H1 (cell line): ENCODE data around the gene KCNQ1. TPM values are rescaled to one million over a fixed set of nuclear protein-coding genes. Genes with fewer than 3 reads are reported as not detected.

Experiments
- CTCF ChIA-PET: fragments of 300-600 bp; sonication (Branson Sonifier 250); formaldehyde crosslinking; loops from one replicate; lab custom pipeline; 2021; ENCODE audit not compliant: partially characterized antibody; lab: Charles Lee
- POLR2A ChIA-PET: fragments of 300-600 bp; sonication (Branson Sonifier 250); formaldehyde crosslinking; loops from one replicate; lab custom pipeline; 2021; ENCODE audit warnings: inconsistent platforms; ENCODE audit not compliant: partially characterized antibody; lab: Charles Lee
- DNase-seq, 2 experiments: peaks; one replicate each; pipeline versions ENCODE4 v3.0.0 to v3.0.0-alpha.2; 2010 to 2022; ENCODE audit warnings: low spot score in 2 of 2, low read depth in 1 of 2, mixed read lengths in 1 of 2
- FAIRE-seq: peaks from 2 replicates; lab custom pipeline; 2011; peaks lifted over from hg19 to GRCh38; lab: Jason Lieb, UNC
- H2AFZ ChIP-seq: 2 replicates; pipeline ENCODE4 v1.8.1; 2012; ENCODE audit warnings: low read length, inconsistent platforms
- H2AK5ac ChIP-seq: 2 replicates; pipeline ENCODE4 v1.6.1; 2013; ENCODE audit warnings: low read depth, low read length
- H2BK120ac ChIP-seq: replicated peaks from 2 replicates; pipeline ENCODE3; 2013; ENCODE audit warnings: low read depth, low read length, inconsistent platforms
- H2BK12ac ChIP-seq: 2 replicates; pipeline ENCODE4 v1.6.1; 2013; ENCODE audit warnings: low read depth, low read length
- H2BK15ac ChIP-seq: 2 replicates; pipeline ENCODE4 v1.6.1; 2013; ENCODE audit warnings: low read length
- H2BK20ac ChIP-seq: 2 replicates; pipeline ENCODE4 v1.6.1; 2013; ENCODE audit warnings: low read length
- H2BK5ac ChIP-seq: 2 replicates; pipeline ENCODE4 v1.6.1; 2013; ENCODE audit warnings: low read depth, low read length
- H3K14ac ChIP-seq: 2 replicates; pipeline ENCODE4 v1.6.1; 2013; ENCODE audit warnings: inconsistent platforms; ENCODE audit not compliant: insufficient read length
- H3K18ac ChIP-seq: 2 replicates; pipeline ENCODE4 v1.6.1; 2013; ENCODE audit warnings: low read length; ENCODE audit errors: extremely low read depth
- H3K23ac ChIP-seq: 2 replicates; pipeline ENCODE4 v1.6.1; 2013; ENCODE audit warnings: inconsistent platforms; ENCODE audit not compliant: insufficient read length
- H3K23me2 ChIP-seq: 2 replicates; pipeline ENCODE4 v1.6.1; 2013; ENCODE audit warnings: low read depth, low read length
- H3K27ac ChIP-seq: 2 replicates; pipeline ENCODE4 v1.6.1; 2011; ENCODE audit warnings: low read depth, low read length, inconsistent platforms
- H3K27me3 ChIP-seq, 4 experiments: replicated peaks in 1 of 4; 1 replicate in 1 of 4; 2 replicates in 3 of 4; pipeline versions ENCODE4 v1.6.1 to v1.8.1; 2011 to 2013; ENCODE audit warnings: low read length in 3 of 4, mild to moderate bottlenecking in 3 of 4, inconsistent platforms in 2 of 4, mixed read lengths in 2 of 4, moderate library complexity in 1 of 4; ENCODE audit not compliant: control insufficient read depth in 3 of 4, insufficient read depth in 3 of 4; ENCODE audit errors: extremely low read depth in 1 of 4
- H3K36me3 ChIP-seq, 4 experiments: 2 replicates each; pipeline versions ENCODE4 v1.6.1 to v1.8.1; 2011 to 2013; ENCODE audit warnings: mild to moderate bottlenecking in 4 of 4, low read length in 3 of 4, moderate library complexity in 2 of 4, control low read depth in 1 of 4, inconsistent platforms in 1 of 4; ENCODE audit not compliant: insufficient read depth in 4 of 4, control insufficient read depth in 2 of 4
- H3K4ac ChIP-seq: replicated peaks from 2 replicates; pipeline ENCODE3; 2013; ENCODE audit warnings: low read length, low read depth, mixed read lengths, inconsistent platforms; ENCODE audit not compliant: insufficient read length
- H3K4me1 ChIP-seq, 4 experiments: replicated peaks in 1 of 4; 1 replicate in 1 of 4; 2 replicates in 3 of 4; pipeline versions ENCODE4 v1.6.1 to v1.8.1; 2011 to 2013; ENCODE audit warnings: low read length in 3 of 4, inconsistent platforms in 2 of 4, mixed read lengths in 1 of 4; ENCODE audit not compliant: insufficient read depth in 4 of 4, control insufficient read depth in 3 of 4
- H3K4me2 ChIP-seq, 2 experiments: 2 replicates each; pipeline versions ENCODE4 v1.6.1 to v1.8.1; 2011 to 2013; ENCODE audit warnings: low read depth in 2 of 2, low read length in 2 of 2, control low read depth in 1 of 2, inconsistent platforms in 1 of 2, mild to moderate bottlenecking in 1 of 2; ENCODE audit not compliant: insufficient read depth in 1 of 2
- H3K4me3 ChIP-seq, 4 experiments: fragments of 200-600, 300-600 bp in 1 of 4; sonication (generic), shearing (Covaris generic), sonication (Bioruptor Twin) in 1 of 4; 2 replicates each; pipeline versions ENCODE4 v1.5.1 to v1.8.1; 2011 to 2016; ENCODE audit warnings: low read length in 4 of 4, low read depth in 3 of 4, control low read depth in 2 of 4, inconsistent platforms in 2 of 4, mild to moderate bottlenecking in 2 of 4, mixed read lengths in 1 of 4, moderate library complexity in 1 of 4; ENCODE audit not compliant: insufficient read depth in 2 of 4; ENCODE audit errors: extremely low read depth in 1 of 4
- H3K56ac ChIP-seq: replicated peaks from 2 replicates; pipeline ENCODE3; 2013; ENCODE audit warnings: low read depth, mild to moderate bottlenecking, mixed read lengths, low read length, inconsistent platforms; ENCODE audit not compliant: insufficient read length
- H3K79me1 ChIP-seq: 2 replicates; pipeline ENCODE4 v1.6.1; 2013; ENCODE audit warnings: low read depth, low read length, control low read depth
- H3K79me2 ChIP-seq, 2 experiments: 2 replicates each; pipeline versions ENCODE4 v1.6.1 to v1.8.1; 2012 to 2013; ENCODE audit warnings: low read length in 2 of 2, mild to moderate bottlenecking in 2 of 2, inconsistent platforms in 1 of 2; ENCODE audit not compliant: insufficient read depth in 2 of 2, control insufficient read depth in 1 of 2
- H3K9ac ChIP-seq, 4 experiments: replicated peaks in 1 of 4; 1 replicate in 1 of 4; 2 replicates in 3 of 4; pipeline versions ENCODE4 v1.6.1 to v1.8.1; 2011 to 2013; ENCODE audit warnings: low read depth in 3 of 4, low read length in 3 of 4, control low read depth in 2 of 4, mild to moderate bottlenecking in 2 of 4, moderate library complexity in 2 of 4, inconsistent platforms in 1 of 4; ENCODE audit errors: extremely low read depth in 1 of 4
- H3K9me3 ChIP-seq, 2 experiments: 2 replicates each; pipeline versions ENCODE4 v1.6.1 to v1.8.1; 2012 to 2013; ENCODE audit warnings: mild to moderate bottlenecking in 2 of 2, moderate library complexity in 2 of 2, control low read depth in 1 of 2, inconsistent platforms in 1 of 2, low read depth in 1 of 2, low read length in 1 of 2, mixed read lengths in 1 of 2; ENCODE audit not compliant: insufficient read depth in 2 of 2
- H4K20me1 ChIP-seq, 2 experiments: replicated peaks in 1 of 2; 2 replicates each; pipeline versions ENCODE3 to v1.8.1; 2011 to 2013; ENCODE audit warnings: inconsistent platforms in 2 of 2, low read length in 2 of 2, mild to moderate bottlenecking in 1 of 2; ENCODE audit not compliant: insufficient read depth in 2 of 2, control insufficient read depth in 1 of 2
- H4K5ac ChIP-seq: 2 replicates; pipeline ENCODE4 v1.6.1; 2013; ENCODE audit warnings: low read length, low read depth, mixed read lengths, inconsistent platforms; ENCODE audit not compliant: insufficient read length
- H4K8ac ChIP-seq: 2 replicates; pipeline ENCODE4 v1.8.0; 2013; ENCODE audit warnings: mild to moderate bottlenecking, moderate library complexity, low read length, inconsistent platforms; ENCODE audit not compliant: insufficient read depth; ENCODE audit errors: extremely low read depth
- H4K91ac ChIP-seq: replicated peaks from 2 replicates; pipeline ENCODE3; 2013; ENCODE audit warnings: low read length, mixed read lengths, inconsistent platforms; ENCODE audit not compliant: insufficient read length
- JUN ChIP-seq: IDR thresholded peaks from 2 replicates; pipeline ENCODE4 v1.6.1; 2011; ENCODE audit warnings: low read depth, mild to moderate bottlenecking, improper control_type of control experiment, low read length
- KDM1A ChIP-seq: fragments of 200-600, 300-600 bp; sonication (generic); IDR thresholded peaks from 2 replicates; pipeline ENCODE4 v1.7.1; 2016; ENCODE audit warnings: mild to moderate bottlenecking, low read length, borderline replicate concordance
- WGBS, 2 experiments: shearing (Covaris generic) in 1 of 2; methylation state at CpG; one replicate each; pipeline versions ENCODE4 v1.1.6 to v1.1.7; 2013 to 2015; ENCODE audit warnings: low lambda C conversion rate in 2 of 2, mixed read lengths in 2 of 2, inconsistent platforms in 1 of 2, low coverage in 1 of 2, missing lambda C conversion rate in 1 of 2; ENCODE audit not compliant: insufficient replicate concordance in 2 of 2, insufficient coverage in 1 of 2, insufficient read length in 1 of 2; ENCODE audit errors: extremely low coverage in 1 of 2, missing lambda C conversion rate in 1 of 2; 5-methylcytosine and 5-hydroxymethylcytosine counted together
- polyA plus RNA-seq, 7 experiments: library from polyadenylated mRNA; depleted of rRNA in 3 of 7; stranded (reverse) in 5 of 7; unstranded in 2 of 7; fragments of >200 nt in 5 of 7; fragments of 200-250 nt in 2 of 7; gene quantifications; 1 replicate in 5 of 7; 2 replicates in 1 of 7; 4 replicates in 1 of 7; pipeline versions ENCODE4 v1.2.1 to v1.2.3, GENCODE V29; 2011 to 2013; ENCODE audit warnings: missing spikeins in 2 of 7, mixed read lengths in 2 of 7
- total RNA-seq: library from RNA; stranded (reverse); fragmentation: NEBNext Ultra II Directional; extraction: Animal tissue kit (Norgen Biotek cat#: 25700); gene quantifications from 2 replicates; pipeline ENCODE4 v1.2.1, GENCODE V29; 2021

The KCNQ1 gene
- total and polyA plus RNA-seq, 2 of the 8 experiments (the other 6 are each of a cell fraction or from before 2014, with no cell fraction given), result 1.9 to 2.0 TPM

- WGBS, 2 experiments, result 87% methylated on average over 11 of the region's 11 CpGs; no CpG with 5 or more reads in 1 of the 2 experiments
- peaks cover 49 to 86% (median 80%) of the 10 kb centered on the region in 4 experiments for H3K27me3 ChIP-seq
These were observed 421.2 kb downstream of the KCNQ1 start for GRCh38 chr11:2865922-2866577.

More at GRCh38 chr11:2865922-2866577, 421.2 kb downstream of the KCNQ1 start:
- Histone ChIP-seq H2BK12ac (no peak overlapping the region), H2BK20ac (no peak overlapping the region), H3K23me2 (peaks cover 5% of the 10 kb centered on the region; the same call in 1 of the 2 replicates), H4K8ac (no peak overlapping the region), H3K56ac (no peak overlapping the region), H3K79me1 (no peaks in the 10 kb centered on the region), H2BK15ac (peak overlapping the region; percentile 65), H2BK5ac (no peak overlapping the region), H3K9me3 (peaks cover 8 to 10% of the 10 kb centered on the region in 2 experiments; a peak in 2 of 4 replicates), H3K4me2 (no peak overlapping the region), H3K36me3 (peaks cover 0 to 4% (median 0%) of the 10 kb centered on the region in 4 experiments; a peak in 1 of 8 replicates), H3K27ac (no peak overlapping the region), H3K4me3 (no peak overlapping the region), H4K91ac (no peak overlapping the region), H2BK120ac (no peak overlapping the region), H2AFZ (no peak overlapping the region), H4K5ac (no peak overlapping the region), H3K4me1 (peaks cover 4 to 43% (median 28%) of the 10 kb centered on the region in 4 experiments), H4K20me1 (no peaks in the 10 kb centered on the region), H3K4ac (no peak overlapping the region), H3K79me2 (no peaks in the 10 kb centered on the region), H3K23ac (no peak overlapping the region), H3K18ac (no peak overlapping the region), H2AK5ac (0 out of 2 replicates have a peak overlapping the region, but pooled peaks have one; percentile 65), H3K9ac (no peak overlapping the region), H3K14ac (no peak overlapping the region)
- FAIRE-seq (no peak), DNase-seq (no peak)
- POLR2A ChIA-PET, result no interaction called here
- no peak for TF ChIP-seq JUN
- peak; percentile 76; the same call in 1 of the 2 replicates for TF ChIP-seq KDM1A
- CTCF ChIA-PET, result interaction anchor here (0.6 to 1.8 kb wide), 4 partner anchors 9 to 172 kb away, joined by 3 to 6 read pairs (median 4); no protein-coding TSS in a partner anchor
